ENCODE data around the gene SLC44A5. TPM values are rescaled to one million over a fixed set of nuclear protein-coding genes. Genes with fewer than 3 reads are reported as not detected.
"Not testable (repeated sequence)": the region's sequence is repeated elsewhere in the genome, so short reads cannot be mapped to it uniquely, and the experiment has no call there.

SLC44A5 gene
- polyA plus RNA-seq, 1 donor, result 0.30 TPM

- no peak for DNase-seq (ENCODE audit: low read depth)
Observed at GRCh38 chr1:75188892-75189291, 422.0 kb downstream of the SLC44A5 start.

GRCh38 chr1:75181214-75181955 lies 429.5 kb downstream of the SLC44A5 start:
- not testable (repeated sequence) for DNase-seq (ENCODE audit: low read depth)

- no peak for DNase-seq (ENCODE audit: low read depth)
Observed at GRCh38 chr1:75174031-75174760, 436.7 kb downstream of the SLC44A5 start.

GRCh38 chr1:75172556-75172955 lies 438.4 kb downstream of the SLC44A5 start:
- peak; percentile 47 for DNase-seq (ENCODE audit: low read depth)

GRCh38 chr1:75171876-75172275 lies 439.0 kb downstream of the SLC44A5 start:
- no peak for DNase-seq (ENCODE audit: low read depth)

GRCh38 chr1:75170981-75171380 lies 439.9 kb downstream of the SLC44A5 start:
- no peak for DNase-seq (ENCODE audit: low read depth)

GRCh38 chr1:75170011-75170410 lies 440.9 kb downstream of the SLC44A5 start:
- no peak for DNase-seq (ENCODE audit: low read depth)

GRCh38 chr1:75166821-75167220 lies 444.1 kb downstream of the SLC44A5 start:
- no peak for DNase-seq (ENCODE audit: low read depth)

- no peak for DNase-seq (ENCODE audit: low read depth)
Observed at GRCh38 chr1:75165264-75165663, 445.6 kb downstream of the SLC44A5 start.

- DNase-seq (ENCODE audit: low read depth), result no peak
Observed at GRCh38 chr1:75159154-75159553, 451.8 kb downstream of the SLC44A5 start.

Other genes with a start within 250 kb of the SLC44A5 start
- 60.0 TPM for gene ACADM, start 113.6 kb upstream of the SLC44A5 start, polyA plus RNA-seq (ENCODE audit: insufficient read length)
- gene RABGGTB, start 175.1 kb upstream of the SLC44A5 start, polyA plus RNA-seq (ENCODE audit: insufficient read length), result 93.3 TPM
- gene MSH4, start 185.8 kb upstream of the SLC44A5 start, polyA plus RNA-seq (ENCODE audit: insufficient read length), result 0.33 TPM

Data from forelimb muscle (tissue), 1 donor.